Measurements from ENCODE around the gene PROM1.

PROM1 gene

DNA sequence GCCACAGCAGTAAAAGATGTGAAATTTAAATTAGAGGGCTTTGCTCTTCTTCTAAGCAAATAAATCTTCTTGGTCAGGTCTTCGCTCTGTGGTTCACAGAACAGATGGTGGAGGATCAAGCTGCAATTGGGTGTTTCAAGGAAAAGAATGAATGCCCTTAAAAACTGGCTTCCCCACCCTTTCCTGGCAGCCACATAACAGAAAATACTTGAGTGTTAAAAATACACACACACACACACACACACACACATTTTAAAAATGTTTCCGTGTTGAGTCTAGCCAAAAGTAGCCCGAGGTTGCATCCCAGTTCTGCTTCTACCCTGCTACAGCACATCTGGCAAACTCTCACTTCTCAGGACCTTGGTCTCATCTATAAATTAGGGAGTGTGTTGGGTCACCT is 64.2 kb downstream of the PROM1 start:
- no peak for TF ChIP-seq POLR2A (IDR thresholded peaks at IDR 0.05; ENCODE audit: low read depth, low read length)
- FAIRE-seq (no peak), DNase-seq (ENCODE audit: insufficient read length, low spot score) (no peak)

DNA sequence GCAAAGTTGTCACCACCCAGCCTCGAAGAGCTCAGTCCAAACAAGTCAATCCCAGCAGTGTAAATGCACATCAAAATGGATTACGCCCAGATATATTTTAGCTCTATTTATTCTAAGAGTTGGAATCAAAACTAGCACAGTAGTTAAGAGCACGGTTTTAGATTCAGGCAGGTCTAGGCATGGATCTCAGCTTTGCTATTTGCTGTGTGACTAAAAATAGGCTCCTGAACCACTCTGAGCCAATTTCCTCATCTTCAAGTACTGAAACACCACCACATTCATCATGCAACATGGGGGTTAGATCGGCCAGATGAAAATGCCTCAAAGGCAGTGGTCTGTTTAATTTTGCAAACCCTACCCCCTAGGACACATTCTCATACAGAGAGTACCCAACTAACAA is 65.0 kb downstream of the PROM1 start:
- DNase-seq (ENCODE audit: insufficient read length, low spot score) (no peak), FAIRE-seq (no peak)
- no peak for TF ChIP-seq POLR2A (IDR thresholded peaks at IDR 0.05; ENCODE audit: low read depth, low read length)

DNA sequence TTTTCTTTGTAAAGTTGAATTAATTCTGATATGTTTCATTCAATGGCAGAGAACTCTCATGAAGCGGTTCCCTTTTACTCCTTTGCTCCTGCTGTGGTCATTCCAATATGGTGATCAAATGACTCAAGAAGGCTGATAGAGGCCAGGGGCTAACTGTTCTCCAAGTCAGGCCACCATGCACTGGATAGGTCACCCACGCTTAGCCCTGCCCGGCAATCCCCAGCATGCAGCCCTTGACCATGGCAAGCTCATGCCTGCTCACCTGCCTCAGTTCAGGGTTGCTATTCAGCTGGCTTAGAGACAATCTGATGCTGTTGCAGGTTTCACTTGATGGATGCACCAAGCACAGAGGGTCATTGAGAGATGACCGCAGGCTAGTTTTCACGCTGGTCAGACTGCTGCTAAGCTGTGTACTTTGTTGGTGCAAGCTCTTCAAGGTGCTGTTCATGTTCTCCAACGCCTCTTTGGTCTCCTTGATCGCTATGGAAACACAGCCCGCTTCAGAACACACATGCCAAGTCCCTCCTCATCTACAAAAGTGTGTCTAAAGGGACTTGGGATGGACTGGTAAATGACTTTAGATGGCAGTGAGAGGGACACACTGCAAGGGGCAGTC is 65.7 kb downstream of the PROM1 start:
- TF ChIP-seq POLR2A (IDR thresholded peaks at IDR 0.05; ENCODE audit: low read depth, low read length), result no peak
- no peak for DNase-seq (ENCODE audit: insufficient read length, low spot score)

GRCh38 chr4:16016536-16016935 is 67.3 kb downstream of the PROM1 start:
- no peak for DNase-seq (ENCODE audit: insufficient read length, low spot score)
- no peak for FAIRE-seq
- no peak for TF ChIP-seq POLR2A (IDR thresholded peaks at IDR 0.05; ENCODE audit: low read depth, low read length)

More for the DNA sequence above, 65.7 kb downstream of the PROM1 start:
- no peak for FAIRE-seq

GRCh38 chr4:16011173-16011572 is 72.7 kb downstream of the PROM1 start:
- FAIRE-seq, result no peak
- TF ChIP-seq POLR2A (IDR thresholded peaks at IDR 0.05; ENCODE audit: low read depth, low read length), result no peak
- DNase-seq (ENCODE audit: insufficient read length, low spot score), result no peak

GRCh38 chr4:16009153-16009552 is 74.7 kb downstream of the PROM1 start:
- no peak for FAIRE-seq
- no peak for TF ChIP-seq POLR2A (IDR thresholded peaks at IDR 0.05; ENCODE audit: low read depth, low read length)
- DNase-seq (ENCODE audit: insufficient read length, low spot score), result no peak

DNA sequence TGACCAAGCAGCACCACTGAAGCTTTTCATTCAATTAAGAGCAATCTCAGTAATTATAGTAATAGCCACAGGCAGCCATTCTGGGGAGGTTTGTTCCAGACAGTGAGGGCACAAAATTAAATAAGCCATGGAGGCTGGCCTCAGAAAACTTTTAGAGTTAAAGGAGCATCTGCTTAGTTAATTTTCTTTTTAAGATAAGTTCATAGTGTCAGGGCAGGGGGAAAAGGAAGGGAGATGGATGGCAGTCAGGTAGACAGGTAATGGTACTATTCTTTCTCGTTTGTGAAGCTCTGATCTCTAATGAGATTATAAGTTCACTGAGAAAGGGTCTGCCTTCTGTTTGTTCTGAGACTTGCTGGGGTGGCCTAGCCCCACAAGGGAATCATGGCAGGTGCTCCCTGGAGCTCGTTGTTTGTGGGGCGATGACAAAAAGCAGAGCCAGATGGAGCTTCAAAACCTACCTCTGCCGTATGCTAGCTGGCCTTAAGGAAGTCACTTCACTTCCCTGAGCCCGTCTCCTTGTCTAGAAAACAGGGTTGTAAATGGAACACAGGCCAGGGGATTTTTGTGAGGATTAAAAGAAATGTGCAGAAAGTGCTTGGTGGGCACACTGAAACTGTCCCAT is 76.2 kb downstream of the PROM1 start:
- TF ChIP-seq POLR2A (IDR thresholded peaks at IDR 0.05; ENCODE audit: low read depth, low read length), result no peak
- no peak for DNase-seq (ENCODE audit: insufficient read length, low spot score)
- FAIRE-seq, result no peak

DNA sequence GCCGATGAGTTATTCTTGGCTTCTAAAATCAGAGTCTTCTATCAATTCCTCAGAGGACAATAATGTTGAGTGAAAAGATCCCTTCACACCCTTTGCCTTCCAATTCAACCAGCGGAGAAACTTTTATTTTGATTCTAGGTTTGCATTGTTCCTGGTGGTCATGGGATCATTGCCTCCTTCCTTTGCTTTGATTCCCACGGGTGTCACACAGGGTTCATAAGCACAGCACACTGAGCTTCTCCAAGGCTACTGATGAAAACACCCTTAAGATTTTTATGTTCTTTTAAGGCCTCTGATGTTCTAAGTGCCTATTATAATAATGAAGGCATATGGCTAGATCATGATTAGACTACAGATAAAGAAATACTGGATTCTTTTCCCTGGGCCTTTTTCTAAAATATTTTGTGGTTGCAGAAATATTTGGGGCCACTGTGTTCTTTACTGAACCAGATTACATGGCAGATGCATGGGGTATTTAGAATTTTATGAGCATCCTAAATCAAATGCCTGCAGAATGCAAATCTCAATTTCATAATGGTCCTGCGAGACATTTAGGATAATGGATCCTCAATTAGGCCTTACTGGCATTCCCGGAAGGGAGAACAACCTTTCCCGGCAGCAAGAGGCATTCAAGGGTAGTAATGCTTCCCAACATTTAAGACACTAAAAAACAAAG is 76.9 kb downstream of the PROM1 start:
- no peak for TF ChIP-seq POLR2A (IDR thresholded peaks at IDR 0.05; ENCODE audit: low read depth, low read length)
- no peak for FAIRE-seq
- DNase-seq (ENCODE audit: insufficient read length, low spot score), result no peak

DNA sequence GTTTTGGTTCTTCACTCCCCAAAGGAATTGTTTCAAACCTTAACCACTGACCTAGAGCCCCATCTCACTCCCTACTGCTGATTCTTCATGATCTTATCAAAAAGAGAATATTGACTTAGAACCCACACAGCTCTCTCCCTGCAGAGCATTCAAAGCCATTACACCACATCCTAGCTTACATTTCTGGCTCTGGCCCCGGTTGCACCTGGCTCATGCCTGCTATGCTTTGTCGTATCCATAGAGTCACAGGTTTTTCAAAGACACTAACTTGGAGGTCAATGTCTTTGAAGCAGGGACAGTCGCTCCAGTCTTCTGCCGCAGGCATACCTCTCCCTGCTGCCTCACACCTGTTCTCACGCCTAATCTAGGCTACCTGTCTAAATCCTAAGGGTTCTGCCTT is 78.1 kb downstream of the PROM1 start:
- no peak for TF ChIP-seq POLR2A (IDR thresholded peaks at IDR 0.05; ENCODE audit: low read depth, low read length)
- FAIRE-seq, result no peak

GRCh38 chr4:16001484-16001858 is 82.4 kb downstream of the PROM1 start:
- no peak for TF ChIP-seq POLR2A (IDR thresholded peaks at IDR 0.05; ENCODE audit: low read depth, low read length)
- DNase-seq (ENCODE audit: insufficient read length, low spot score) (peak; percentile 56), FAIRE-seq (peak; percentile 81)

More for the DNA sequence above, 78.1 kb downstream of the PROM1 start:
- DNase-seq (ENCODE audit: insufficient read length, low spot score), result no peak

DNA sequence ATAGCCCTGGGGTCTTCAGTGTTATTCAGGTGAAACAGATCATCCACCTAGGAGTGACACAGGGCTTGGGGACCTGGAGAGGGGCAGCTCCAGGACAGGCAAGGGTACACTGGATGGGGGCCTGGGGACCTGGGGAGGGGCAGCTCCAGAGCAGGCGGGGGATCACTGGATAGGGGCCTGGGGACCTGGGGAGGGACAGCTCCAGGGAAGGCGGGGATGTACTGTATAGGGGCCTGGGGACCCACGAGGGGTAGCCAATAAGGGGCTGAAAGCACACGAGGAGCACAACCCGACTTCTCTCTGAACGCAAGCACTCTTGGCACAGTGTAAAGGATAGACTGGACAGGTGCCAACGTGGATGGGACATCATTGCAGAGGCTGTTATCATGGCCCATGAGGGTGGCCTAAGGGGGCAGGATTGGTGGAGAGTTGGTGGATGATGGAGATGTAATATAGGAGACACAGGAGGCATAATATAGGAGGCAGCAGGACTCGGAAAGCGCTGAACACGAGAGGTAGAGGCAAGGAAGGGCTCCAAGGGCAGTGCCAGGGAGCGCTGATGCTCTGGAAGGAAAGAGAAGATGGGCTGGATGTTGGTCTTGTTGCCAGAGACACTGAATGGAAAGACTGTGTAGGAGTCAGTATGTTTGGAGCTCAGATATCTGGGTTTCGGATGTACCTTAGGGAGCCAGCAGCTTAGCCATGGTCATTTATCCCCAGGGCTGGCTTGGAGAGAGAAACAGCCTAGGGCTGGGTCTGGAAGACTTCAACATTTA is 82.9 kb downstream of the PROM1 start:
- no peak for DNase-seq (ENCODE audit: insufficient read length, low spot score)
- no peak for FAIRE-seq
- TF ChIP-seq POLR2A (IDR thresholded peaks at IDR 0.05; ENCODE audit: low read depth, low read length), result no peak

DNA sequence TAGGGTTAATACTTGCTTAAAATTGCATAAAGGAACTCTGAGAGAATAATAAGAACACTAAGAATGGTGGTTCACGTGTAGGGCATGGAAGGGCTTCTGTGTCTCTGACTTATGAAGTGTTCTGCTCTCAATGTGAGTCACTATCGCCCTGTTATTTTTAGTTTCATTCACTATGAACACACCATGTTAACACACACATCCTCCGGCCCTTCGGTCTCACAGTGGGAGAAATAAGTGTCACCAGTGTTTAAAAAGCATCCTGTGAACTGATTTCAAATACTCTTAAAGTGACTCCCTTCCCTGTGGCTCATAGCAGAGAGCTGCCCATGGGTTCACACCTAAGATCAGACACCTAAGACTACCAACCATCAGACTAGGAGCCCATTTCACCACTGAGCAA is 87.0 kb downstream of the PROM1 start:
- TF ChIP-seq POLR2A (IDR thresholded peaks at IDR 0.05; ENCODE audit: low read depth, low read length), result no peak
- DNase-seq (ENCODE audit: insufficient read length, low spot score) (no peak), FAIRE-seq (no peak)

- no peak for TF ChIP-seq POLR2A (IDR thresholded peaks at IDR 0.05; ENCODE audit: low read depth, low read length)
- DNase-seq (ENCODE audit: insufficient read length, low spot score), result no peak
- FAIRE-seq, result no peak
These were observed 88.0 kb downstream of the PROM1 start for GRCh38 chr4:15995826-15996225.

DNA sequence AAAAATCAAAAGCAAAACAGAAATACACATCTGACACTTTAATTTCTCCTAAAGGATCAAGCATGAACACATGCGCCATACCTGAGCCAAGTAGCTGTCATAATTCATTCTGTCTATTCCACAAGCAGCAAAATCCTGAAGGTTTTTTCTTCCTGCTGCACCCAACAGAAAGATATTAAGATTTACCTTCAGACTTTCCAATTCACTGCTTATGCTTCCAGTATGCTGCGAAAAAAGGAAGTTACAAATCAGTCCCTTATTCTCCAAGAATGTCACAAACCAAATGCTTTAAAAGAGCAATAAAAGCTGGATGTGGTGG is 91.7 kb downstream of the PROM1 start:
- FAIRE-seq, result no peak
- TF ChIP-seq POLR2A (IDR thresholded peaks at IDR 0.05; ENCODE audit: low read depth, low read length), result no peak

More for the DNA sequence above, 91.7 kb downstream of the PROM1 start:
- no peak for DNase-seq (ENCODE audit: insufficient read length, low spot score)

All from H54 (cell line).